SK-N-SH treated with all-trans-retinoic acid at 6 μM for 48 hours (cell line): Measurements from ENCODE around the gene SNX27.
A peak's percentile ranks its signal among the peaks of the same experiment; 100 is the strongest.

Source experiments
- ATAC-seq: fragments of 200-7000 bp; cut with Tn5 transposase; 3 replicates; pipeline ENCODE4 v1.9.1; 2020; ENCODE audit warnings: mild to moderate bottlenecking, moderate library complexity
- ARNTL ChIP-seq: fragments of 450-650 bp; formaldehyde crosslinking; IDR thresholded peaks from 2 replicates; pipeline ENCODE4 v1.5.0; 2020; ENCODE audit warnings: low read depth, mild to moderate bottlenecking, moderate library complexity, borderline replicate concordance
- BACH2 ChIP-seq: fragments of 250-450 bp; sonication (Bioruptor Pico); IDR thresholded peaks from 2 replicates; pipeline ENCODE4 v1.9.0; 2021; ENCODE audit warnings: mild to moderate bottlenecking, borderline replicate concordance
- CREB5 ChIP-seq: fragments of 250-450 bp; sonication (Bioruptor Pico); IDR thresholded peaks from 2 replicates; pipeline ENCODE4 v1.5.1; 2020; ENCODE audit warnings: low read depth, mild to moderate bottlenecking, moderate library complexity
- CSDC2 ChIP-seq: fragments of 250-450 bp; sonication (Bioruptor Pico); IDR thresholded peaks from 2 replicates; pipeline ENCODE4 v1.5.0; 2020; ENCODE audit warnings: mild to moderate bottlenecking, moderate library complexity
- CSRNP3 ChIP-seq: fragments of 250-450 bp; sonication (Bioruptor Pico); IDR thresholded peaks from 2 replicates; pipeline ENCODE4 v1.5.1; 2021; ENCODE audit warnings: mild to moderate bottlenecking, moderate library complexity
- ESRRG ChIP-seq: fragments of 250-450 bp; sonication (Bioruptor Pico); IDR thresholded peaks from 2 replicates; pipeline ENCODE4 v1.6.1; 2021; ENCODE audit warnings: mild to moderate bottlenecking
- GLIS3 ChIP-seq: fragments of 250-450 bp; sonication (Bioruptor Pico); IDR thresholded peaks from 2 replicates; pipeline ENCODE4 v1.5.0; 2020; ENCODE audit warnings: mild to moderate bottlenecking, moderate library complexity
- ISL1 ChIP-seq: fragments of 250-450 bp; sonication (Bioruptor Pico); IDR thresholded peaks from 2 replicates; pipeline ENCODE4 v2.1.2; 2022; ENCODE audit warnings: mild to moderate bottlenecking, moderate library complexity
- OSR1 ChIP-seq: fragments of 250-450 bp; sonication (Bioruptor Pico); IDR thresholded peaks from 2 replicates; pipeline ENCODE4 v1.8.0; 2022; ENCODE audit warnings: moderate library complexity, mild to moderate bottlenecking, inconsistent platforms
- PATZ1 ChIP-seq: fragments of 250-450 bp; sonication (Bioruptor Pico); IDR thresholded peaks from 2 replicates; pipeline ENCODE4 v1.8.0; 2020; ENCODE audit warnings: mild to moderate bottlenecking, moderate library complexity, borderline replicate concordance
- POU6F1 ChIP-seq: fragments of 250-450 bp; sonication (Bioruptor Pico); IDR thresholded peaks from 2 replicates; pipeline ENCODE4 v1.8.0; 2021; ENCODE audit warnings: low read depth, mild to moderate bottlenecking, moderate library complexity, borderline replicate concordance
- PPARA ChIP-seq: fragments of 250-450 bp; sonication (Bioruptor Pico); IDR thresholded peaks from 2 replicates; pipeline ENCODE4 v1.5.0; 2020; ENCODE audit warnings: mild to moderate bottlenecking, borderline replicate concordance
- SNAI2 ChIP-seq: fragments of 250-450 bp; sonication (Bioruptor Pico); IDR thresholded peaks from 2 replicates; pipeline ENCODE4 v1.5.0; 2020; ENCODE audit warnings: mild to moderate bottlenecking, moderate library complexity
- TCF4 ChIP-seq: fragments of 250-450 bp; sonication (Bioruptor Pico); IDR thresholded peaks from 2 replicates; pipeline ENCODE4 v1.8.0; 2021; ENCODE audit warnings: mild to moderate bottlenecking, moderate library complexity, borderline replicate concordance
- TOX ChIP-seq: fragments of 250-450 bp; sonication (Bioruptor Pico); IDR thresholded peaks from 2 replicates; pipeline ENCODE4 v1.8.0; 2021; ENCODE audit warnings: mild to moderate bottlenecking, moderate library complexity, borderline replicate concordance
- ZC3H10 ChIP-seq: fragments of 250-450 bp; sonication (Bioruptor Pico); IDR thresholded peaks from 2 replicates; pipeline ENCODE4 v1.5.1; 2021; ENCODE audit warnings: mild to moderate bottlenecking, moderate library complexity
- ZFP3 ChIP-seq: fragments of 250-450 bp; sonication (Bioruptor Pico); IDR thresholded peaks from 2 replicates; pipeline ENCODE4 v1.5.0; 2020; ENCODE audit warnings: mild to moderate bottlenecking, moderate library complexity
- ZFP30 ChIP-seq: fragments of 450-650 bp; formaldehyde crosslinking; IDR thresholded peaks from 2 replicates; pipeline ENCODE4 v1.5.0; 2022; ENCODE audit warnings: mild to moderate bottlenecking, moderate library complexity
- ZNF565 ChIP-seq: fragments of 450-650 bp; formaldehyde crosslinking; conservative IDR thresholded peaks from 2 replicates; pipeline ENCODE4 v1.5.0; 2020; ENCODE audit warnings: low read depth, mild to moderate bottlenecking, moderate library complexity
- ZNF70 ChIP-seq: fragments of 450-650 bp; formaldehyde crosslinking; IDR thresholded peaks from 2 replicates; pipeline ENCODE4 v1.5.0; 2020; ENCODE audit warnings: mild to moderate bottlenecking, moderate library complexity
- ZNF8 ChIP-seq: fragments of 450-650 bp; formaldehyde crosslinking; IDR thresholded peaks from 2 replicates; pipeline ENCODE4 v1.5.0; 2020; ENCODE audit warnings: mild to moderate bottlenecking, moderate library complexity

The SNX27 gene

GRCh38 chr1:151593730-151594129, 18.1 kb upstream of the SNX27 start:
- TF ChIP-seq ZFP3 (CRISPR knock-in tag) (no peak), OSR1 (no peak), ZNF8 (CRISPR knock-in tag) (no peak), TCF4 (CRISPR knock-in tag) (no peak), TOX (CRISPR knock-in tag) (no peak), POU6F1 (CRISPR knock-in tag) (no peak), CSRNP3 (CRISPR knock-in tag) (no peak), BACH2 (CRISPR knock-in tag) (no peak), ARNTL (CRISPR knock-in tag) (no peak), ZNF565 (no peak), CREB5 (CRISPR knock-in tag) (no peak), ESRRG (CRISPR knock-in tag) (no peak), ZC3H10 (no peak), ZNF70 (CRISPR knock-in tag) (no peak), PPARA (no peak)
- peak; percentile 51 for ATAC-seq

- ATAC-seq, result peak; percentile 94
- TF ChIP-seq GLIS3 (CRISPR knock-in tag), result no peak
- TF ChIP-seq ARNTL (CRISPR knock-in tag), result no peak
- TF ChIP-seq ZNF565, result no peak
- no peak for TF ChIP-seq ZFP3 (CRISPR knock-in tag)
- TF ChIP-seq CSDC2 (CRISPR knock-in tag), result no peak
- no peak for TF ChIP-seq PATZ1 (CRISPR knock-in tag)
- no peak for TF ChIP-seq ESRRG (CRISPR knock-in tag)
- TF ChIP-seq CSRNP3 (CRISPR knock-in tag), result no peak
- no peak for TF ChIP-seq POU6F1 (CRISPR knock-in tag)
- TF ChIP-seq ZNF8 (CRISPR knock-in tag), result no peak
- TF ChIP-seq TOX (CRISPR knock-in tag), result no peak
- no peak for TF ChIP-seq ISL1 (CRISPR knock-in tag)
- no peak for TF ChIP-seq ZFP30 (CRISPR knock-in tag)
- no peak for TF ChIP-seq SNAI2 (CRISPR knock-in tag)
- no peak for TF ChIP-seq ZC3H10
- TF ChIP-seq TCF4 (CRISPR knock-in tag), result no peak
- TF ChIP-seq, all 23 proteins: peak for 0
These were observed 17.7 kb upstream of the SNX27 start for GRCh38 chr1:151594143-151594625.
